IPS DF 4.7 (cell line): ENCODE results near the gene OSBPL5.
A peak's percentile ranks its signal among the peaks of the same experiment; 100 is the strongest.
"Not testable (repeated sequence)": the region's sequence is repeated elsewhere in the genome, so short reads cannot be mapped to it uniquely, and the experiment has no call there.

Experiments
- DNase-seq: peaks from one replicate; pipeline ENCODE4 v3.0.0-alpha.2; 2013; ENCODE audit warnings: low spot score; ENCODE audit errors: extremely low read depth

Gene OSBPL5

DNA sequence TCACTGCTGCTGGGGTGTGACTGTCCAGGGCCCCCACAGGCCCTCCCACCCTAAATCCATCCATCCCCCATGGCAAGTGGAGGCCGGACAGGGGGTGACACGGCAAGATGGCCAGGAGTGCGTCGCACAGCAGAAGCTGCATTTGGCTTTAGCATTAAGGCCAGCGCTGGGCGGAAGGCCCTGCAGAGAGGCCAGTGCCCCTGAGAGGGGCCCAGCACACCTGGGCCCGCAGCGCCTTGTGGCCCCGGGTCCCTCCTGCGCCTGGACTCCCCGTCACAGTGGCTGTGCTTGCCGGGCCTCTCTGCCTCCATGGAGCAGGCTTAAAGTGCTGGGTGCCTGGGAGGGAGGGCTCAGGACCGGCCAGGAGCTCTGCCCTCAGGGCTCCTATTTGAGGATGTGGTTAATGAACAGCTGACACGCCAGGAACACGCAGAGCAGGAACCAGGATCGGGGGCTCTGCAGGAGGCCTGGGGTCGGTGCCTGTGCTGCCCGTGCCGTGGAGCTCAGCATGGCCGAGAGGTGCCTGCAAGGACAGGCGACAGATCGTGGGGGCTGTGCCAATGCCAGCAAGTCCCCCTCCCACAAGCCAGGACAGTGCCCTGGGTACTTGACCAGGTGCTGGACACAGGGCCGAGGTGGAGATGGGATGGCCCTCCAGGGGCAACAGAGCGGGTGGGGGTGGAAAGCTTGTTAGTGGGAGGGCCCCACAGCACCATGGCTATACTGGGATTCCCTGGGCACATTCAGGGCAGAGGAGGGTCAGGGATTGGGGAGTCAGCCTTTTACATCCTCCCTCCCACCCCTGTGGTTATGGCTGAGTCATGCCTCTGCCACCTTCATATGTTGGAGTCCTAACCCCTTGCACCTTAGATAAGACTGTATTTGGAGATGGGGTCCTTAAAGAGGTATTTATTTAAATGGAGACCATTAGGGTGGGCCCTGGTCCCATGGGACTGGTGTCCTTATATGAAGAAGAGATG, 77.0 kb downstream of the OSBPL5 start:
- DNase-seq: no peak

DNA sequence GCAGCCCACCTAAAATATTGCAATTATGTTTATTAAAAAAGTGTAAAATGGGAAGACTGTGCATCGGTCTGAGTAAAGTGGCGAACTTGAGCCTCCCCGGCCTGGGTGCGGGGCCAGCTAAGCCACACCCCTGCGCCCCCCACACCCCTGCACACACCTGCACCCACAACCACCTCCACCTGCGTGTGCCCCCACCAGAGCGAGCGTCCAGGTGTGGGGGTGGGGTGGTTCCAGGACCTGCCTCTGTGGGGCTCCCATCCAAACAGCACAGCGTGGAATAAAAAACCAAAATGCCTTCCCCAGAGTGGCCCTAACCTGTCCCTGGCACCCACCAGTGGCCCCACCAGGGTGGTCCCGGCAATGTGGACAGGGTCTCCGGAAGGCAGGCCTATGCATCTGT, 77.7 kb downstream of the OSBPL5 start:
- DNase-seq: no peak

DNA sequence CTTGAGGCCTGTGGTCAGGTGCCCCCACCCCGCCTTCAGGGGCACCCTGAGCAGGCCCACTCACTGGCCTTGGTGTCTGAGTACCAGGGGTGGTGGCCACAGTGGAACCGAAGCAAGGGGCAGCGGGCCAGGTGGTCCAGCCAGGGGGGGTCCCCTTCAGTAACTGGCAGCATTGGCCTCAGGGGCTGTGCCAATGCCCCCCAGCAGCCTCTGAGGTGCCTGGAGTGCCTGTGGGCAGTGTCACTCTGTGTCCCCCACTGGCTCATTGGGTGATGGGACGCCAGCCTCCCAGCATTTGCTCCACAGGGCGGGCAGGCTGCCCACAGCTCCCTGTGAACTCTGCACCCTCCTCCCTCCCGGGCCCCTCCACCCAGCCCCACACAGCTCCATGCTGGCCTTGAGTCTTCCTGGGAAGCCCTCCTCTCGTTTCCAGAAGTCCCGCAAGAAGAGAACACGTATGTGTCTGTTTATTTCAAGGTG, 78.4 kb downstream of the OSBPL5 start:
- DNase-seq: no peak

DNA sequence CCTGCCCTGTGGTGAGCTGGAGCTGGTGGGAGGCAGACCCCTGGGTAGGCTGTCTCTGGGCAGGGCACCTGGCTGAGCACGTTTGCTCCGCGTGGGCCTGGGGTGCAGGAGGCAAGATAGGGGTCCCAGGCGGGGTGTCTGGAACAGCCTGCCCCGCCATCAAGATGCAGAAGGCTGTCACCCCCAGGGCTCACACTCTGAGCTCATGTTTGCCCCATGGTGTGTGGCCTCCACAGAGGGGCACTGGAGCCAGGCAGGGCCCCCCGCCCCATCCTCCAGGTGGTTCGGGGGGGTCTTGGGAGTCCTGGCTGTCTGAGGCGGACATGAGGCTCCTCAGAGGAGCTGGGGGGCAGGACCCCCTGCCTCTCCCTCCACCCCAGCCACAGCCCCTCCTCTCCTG, 79.0 kb downstream of the OSBPL5 start:
- no peak for DNase-seq

DNA sequence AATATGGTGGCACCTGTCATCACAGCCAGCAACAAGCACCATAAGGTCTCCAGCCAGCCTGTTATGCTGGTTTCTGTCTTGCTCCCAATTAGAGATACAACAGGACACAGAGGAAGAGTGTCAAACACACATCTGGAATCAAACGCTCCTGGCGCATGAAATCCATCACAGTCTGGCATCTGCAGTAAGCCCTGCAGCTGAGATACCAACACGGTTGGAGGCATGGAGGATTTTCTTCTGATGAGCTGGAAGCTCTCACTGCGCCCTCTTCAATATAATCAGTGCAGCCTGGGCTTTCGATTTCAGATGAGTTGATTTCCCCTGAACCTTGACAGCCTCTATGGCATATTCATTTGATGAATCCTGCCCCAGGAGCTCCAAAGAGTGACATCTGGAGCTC, 80.1 kb downstream of the OSBPL5 start:
- no peak for DNase-seq

DNA sequence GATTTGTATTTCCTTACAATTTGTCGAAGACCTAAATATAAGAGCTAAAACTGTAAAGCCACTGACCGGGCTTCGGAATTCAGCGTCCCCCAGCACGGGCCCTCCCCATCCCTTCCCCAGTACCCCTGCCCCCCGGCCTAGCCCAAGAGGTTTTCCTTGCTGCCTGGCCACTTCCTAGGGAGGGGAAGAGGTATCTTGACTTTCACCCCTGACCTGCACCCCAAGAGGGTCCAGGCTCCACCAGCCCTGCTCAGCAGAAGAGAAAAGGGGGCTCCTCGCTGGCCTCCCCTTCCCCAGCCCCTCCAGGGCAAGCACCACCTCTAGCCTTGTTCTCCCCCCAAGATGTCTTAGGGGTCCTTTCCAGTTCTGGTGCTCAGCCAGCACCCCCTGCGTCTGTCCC, 81.8 kb downstream of the OSBPL5 start:
- DNase-seq: no peak

DNA sequence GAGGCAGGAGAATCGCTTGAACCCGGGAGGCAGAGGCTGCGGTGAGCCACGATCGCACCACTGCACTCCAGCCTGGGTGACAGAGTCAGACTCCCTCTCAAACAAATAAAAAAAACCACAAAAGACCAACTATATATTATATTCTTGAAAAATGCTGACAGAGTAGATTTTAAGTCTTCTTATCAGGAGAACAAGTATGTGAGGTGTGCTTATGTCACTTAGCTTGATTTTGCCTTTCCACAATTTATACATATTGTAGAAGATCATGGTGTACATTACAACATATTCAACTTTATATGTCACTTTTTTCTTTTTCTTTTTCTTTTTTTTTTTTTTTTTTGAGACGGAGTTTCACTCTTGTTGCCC, 83.7 kb downstream of the OSBPL5 start:
- DNase-seq: no peak

DNA sequence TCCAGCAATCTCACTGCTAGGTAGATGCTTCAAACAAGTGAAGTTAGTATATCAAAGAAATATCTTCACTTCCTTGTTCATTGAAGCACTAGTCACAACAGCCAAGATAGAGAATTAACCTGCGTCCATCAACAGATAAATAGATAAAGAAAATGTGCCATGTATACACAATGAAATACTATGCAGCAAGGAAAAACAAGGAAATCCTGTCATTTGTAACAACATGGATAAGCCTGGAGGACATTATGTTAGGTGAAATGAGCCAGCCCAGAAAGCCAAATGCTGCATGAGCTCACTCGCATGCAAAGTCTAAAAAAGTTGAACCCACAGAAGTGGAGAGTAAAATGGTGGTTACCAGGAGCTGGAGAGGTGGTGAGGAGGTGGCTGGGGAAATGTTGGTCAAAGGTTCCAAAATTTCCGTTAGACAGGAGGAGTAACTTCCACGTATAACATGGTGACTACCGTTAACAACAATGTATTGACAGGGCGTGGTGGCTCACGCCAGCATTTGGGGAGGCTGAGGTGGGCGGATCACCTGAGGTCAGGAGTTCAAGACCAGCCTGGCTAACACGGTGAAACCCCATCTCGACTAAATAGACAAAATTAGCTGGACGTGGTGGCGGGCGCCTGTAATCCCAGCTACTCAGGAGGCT, 84.3 kb downstream of the OSBPL5 start:
- no peak for DNase-seq

DNA sequence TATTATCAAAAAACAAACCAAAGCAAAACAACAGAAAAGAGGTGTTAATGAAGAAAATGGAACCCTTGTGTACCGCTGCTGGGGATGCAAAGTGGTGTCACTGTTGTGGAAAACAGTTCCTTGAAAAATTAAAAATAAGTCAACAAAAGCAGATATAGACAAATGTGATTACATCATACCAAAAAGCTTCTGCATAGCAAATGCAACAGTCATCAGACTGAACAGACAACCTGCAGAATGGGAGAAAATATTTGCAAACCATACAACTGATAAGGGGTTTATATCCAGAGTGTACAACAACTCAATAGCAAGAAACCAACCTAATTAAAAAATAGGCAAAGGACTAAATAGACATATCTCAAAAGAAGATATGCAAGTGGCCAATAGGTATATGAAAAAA, 85.0 kb downstream of the OSBPL5 start:
- no peak for DNase-seq

DNA sequence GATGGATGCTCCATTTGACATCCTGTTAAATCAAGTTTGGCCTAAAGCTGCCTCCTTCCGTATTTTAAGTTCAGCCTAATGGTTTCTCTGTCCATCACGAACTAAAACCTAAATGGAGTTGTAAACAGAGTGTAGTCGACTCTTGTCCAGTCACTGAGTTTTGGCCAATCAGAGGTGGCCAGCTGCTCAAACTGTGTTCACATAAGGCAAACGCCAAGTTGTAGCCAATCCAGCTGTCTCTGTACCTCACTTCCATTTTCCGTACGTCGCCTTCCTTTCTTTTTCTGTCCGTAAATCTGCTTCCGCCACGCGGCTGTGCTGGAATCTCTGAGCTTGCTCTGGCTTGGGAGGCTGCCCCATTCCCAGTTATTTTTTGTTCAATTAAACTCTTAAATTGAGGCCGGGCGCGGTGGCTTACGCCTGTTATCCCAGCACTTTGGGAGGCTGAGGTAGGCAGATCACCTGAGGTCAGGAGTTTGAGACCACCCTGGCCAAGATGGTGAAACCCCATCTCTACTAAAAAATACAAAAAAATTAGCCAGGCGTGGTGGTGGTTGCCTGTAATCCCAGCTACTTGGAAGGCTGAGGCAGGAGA, 87.2 kb downstream of the OSBPL5 start:
- DNase-seq: no peak

DNA sequence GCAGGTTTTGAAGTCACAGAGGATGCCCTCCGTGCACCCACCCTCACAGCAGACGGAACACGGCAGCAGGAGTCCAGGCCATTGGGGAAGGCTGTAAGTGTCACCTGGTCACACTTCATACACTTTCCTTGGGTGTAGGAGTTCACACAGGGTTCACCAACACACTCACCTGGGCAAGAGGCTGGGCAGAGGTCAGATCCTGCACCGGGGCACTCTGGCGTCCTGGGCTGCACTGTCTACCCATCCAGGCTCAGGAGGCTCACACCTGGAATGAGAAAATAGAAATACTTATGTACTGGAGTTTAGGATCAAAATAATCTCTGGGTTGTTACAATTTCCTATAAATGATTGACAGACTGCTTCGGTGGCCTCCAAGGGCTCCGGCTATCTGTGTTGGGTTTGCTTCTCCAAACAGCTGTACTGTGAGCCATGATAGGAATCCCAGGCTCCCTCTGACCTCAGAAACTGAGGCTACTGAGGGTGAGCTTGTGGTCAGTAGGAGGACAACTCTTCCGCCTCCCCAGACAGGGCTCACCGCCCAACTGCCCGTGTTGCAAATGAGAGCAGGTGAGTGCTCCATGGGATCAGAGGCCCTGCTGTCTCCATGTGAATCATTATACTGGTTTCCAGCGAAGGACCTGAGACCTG, 87.8 kb downstream of the OSBPL5 start:
- DNase-seq: no peak

DNA sequence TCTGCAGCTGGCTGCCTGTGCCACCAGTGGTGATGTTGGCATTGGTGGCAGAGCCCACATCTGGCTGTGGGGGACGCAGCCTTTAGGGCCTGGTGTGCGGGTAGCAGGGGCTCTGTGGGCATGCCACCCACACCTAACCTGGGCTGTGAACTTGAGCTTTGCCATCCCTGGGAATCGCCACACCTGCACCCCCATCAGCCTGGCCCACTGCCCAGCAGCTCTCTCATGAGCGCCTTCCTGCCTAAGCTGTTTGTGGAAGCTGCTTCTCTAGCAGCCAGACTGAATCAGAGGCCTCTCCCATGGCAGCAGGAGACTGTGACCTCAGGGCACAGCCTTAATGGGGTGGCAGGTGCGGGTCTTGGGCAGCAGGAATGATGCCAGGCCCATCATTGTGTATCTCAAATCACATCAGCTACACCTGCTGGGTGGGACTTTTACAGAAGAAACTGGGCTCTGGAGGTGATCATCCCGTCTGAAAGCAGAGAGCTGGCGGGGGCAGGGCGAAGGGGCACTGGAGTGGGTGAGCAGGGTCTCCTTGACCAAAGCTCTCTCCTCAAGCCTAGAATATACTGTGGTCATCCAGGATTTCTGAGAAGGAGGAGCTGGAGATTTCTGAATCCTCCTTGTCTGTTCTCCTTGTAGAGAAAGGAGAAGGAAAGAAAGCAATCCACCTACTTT, 90.1 kb downstream of the OSBPL5 start:
- DNase-seq: no peak

DNA sequence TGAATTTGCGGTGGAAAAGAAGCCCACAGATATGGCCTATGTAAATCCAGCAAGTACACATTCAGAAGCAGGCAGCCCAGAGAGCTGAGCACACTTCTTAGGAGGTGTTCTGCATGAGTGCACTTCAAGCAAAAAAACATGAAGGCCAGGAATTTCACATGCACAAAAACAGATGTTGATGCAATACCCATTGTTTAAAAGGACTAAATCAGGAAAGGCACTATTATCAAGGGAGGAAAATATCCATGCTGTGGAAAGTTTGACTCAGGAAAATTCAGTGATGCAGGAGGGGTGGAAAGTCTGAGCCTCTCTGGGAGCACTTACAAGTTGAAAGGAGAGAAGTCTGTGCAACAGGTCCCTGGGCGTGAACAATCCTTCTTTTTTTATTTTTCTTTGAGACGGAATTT, 92.1 kb downstream of the OSBPL5 start:
- no peak for DNase-seq

DNA sequence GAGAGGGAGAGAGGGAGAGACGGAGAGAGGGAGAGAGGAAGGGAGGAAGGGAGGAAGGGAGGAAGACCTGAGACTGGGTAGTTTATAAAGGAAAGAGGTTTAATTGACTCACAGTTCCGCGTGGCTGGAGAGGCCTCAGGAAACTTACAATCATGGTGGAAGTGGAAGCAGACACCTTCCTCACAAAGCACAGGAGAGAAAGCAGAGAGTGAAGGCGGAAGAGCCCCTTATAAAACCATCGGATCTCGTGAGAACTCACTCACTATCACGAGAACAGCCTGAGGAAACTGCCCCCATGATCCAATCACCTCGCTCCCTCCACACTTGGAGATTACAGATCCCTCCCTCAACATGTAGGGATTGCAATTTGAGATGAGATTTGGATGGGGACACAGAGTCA, 95.7 kb downstream of the OSBPL5 start:
- DNase-seq: no peak

DNA sequence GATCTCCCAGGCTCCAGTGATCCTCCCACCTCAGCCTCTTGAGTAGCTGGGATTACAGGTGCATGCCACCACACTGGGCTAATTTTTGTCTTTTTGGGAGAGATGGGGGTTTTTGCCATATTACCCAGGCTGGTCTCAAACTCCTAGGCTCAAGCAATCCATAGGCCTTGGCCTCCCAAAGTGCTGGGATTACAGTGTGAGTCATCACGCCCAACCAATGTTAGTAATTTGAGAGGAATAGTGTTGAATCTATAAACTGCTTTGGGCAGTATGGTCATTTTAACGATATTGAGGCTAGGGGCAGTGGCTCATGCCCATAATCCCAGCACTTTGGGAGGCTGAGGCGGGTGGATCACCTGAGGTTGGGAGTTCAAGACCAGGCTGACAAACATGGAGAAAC, 98.8 kb downstream of the OSBPL5 start:
- DNase-seq: not testable (repeated sequence)

DNA sequence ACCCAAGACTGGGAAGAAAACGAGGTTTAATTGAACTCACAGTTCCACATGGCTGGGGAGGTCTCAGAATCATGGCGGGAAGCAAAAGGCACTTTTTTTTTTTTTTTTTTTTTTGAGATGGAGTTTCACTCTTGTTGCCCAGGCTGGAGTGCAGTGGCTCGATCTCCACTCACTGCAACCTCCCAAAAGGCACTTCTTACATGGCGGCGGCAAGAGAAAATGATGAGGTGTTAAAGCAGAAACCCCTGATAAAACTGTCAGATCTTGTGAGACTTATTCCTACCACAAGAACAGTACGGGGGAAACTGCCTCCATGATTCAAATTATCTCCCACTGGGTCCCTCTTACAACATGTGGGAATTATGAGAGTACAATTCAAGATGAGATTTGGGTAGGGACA, 100.4 kb downstream of the OSBPL5 start:
- DNase-seq: not testable (repeated sequence)

DNA sequence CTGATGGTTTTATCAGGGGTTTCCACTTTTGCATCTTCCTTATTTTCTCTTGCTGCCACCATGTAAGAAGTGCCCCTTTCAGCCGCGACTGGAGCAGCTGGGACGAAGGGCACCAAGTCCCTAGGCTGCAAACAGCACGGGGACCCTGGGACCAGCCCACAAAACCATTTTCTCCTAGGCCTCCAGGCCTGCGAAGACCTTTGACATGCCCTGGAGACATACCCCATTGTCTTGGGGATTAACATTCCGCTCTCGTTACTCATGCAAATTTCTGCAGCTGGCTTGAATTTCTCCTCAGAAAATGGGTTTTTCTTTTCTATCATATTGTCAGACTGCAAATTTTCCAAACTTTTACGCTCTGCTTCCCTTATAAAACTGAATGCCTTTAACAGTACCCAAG, 101.2 kb downstream of the OSBPL5 start:
- DNase-seq: not testable (repeated sequence)

DNA sequence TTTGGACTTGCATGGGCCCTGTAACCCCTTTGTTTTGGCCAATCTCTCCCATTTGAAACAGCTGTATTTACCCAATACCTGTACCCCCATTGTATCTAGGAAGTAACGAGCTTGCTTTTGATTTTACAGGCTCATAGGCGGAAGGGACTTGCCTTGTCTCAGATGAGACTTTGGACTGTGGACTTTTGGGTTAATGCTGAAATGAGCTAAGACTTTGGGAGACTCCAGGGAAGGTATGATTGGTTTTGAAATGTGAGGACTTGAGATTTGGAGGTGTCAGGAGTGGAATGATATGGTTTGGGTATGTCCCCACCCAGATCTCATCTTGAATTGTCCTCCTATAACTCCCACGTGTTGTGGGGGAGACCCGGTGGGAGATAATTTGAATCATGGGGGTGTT, 101.7 kb downstream of the OSBPL5 start:
- not testable (repeated sequence) for DNase-seq

DNA sequence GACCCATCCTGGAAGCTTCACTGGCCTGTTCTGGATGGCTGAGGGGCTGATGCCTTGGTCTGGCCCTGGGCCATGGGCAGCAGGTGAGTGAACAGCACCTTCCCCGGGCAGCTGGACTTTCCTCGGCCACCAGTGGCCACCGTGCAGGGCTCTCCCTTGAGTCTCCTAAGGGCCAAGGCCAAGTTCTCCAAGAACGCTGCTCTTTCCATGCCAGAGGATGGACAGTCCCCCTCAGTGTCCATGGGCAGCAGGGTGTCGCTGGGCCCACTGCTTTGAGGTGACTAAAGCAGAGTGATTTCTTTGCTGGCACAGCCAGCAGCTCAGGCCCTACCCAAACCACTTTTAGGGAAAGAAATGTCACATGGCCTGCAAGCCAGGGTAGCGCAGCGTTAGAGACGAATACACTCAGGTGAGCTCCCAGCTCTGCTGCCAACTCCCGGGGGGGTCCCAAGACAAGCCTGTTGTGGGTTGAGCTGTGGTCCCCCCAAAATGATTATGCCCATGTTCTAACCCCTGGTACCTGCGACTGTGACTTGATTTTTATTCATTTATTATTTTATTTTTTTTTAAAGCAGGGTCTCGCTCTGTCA, 104.6 kb downstream of the OSBPL5 start:
- no peak for DNase-seq

DNA sequence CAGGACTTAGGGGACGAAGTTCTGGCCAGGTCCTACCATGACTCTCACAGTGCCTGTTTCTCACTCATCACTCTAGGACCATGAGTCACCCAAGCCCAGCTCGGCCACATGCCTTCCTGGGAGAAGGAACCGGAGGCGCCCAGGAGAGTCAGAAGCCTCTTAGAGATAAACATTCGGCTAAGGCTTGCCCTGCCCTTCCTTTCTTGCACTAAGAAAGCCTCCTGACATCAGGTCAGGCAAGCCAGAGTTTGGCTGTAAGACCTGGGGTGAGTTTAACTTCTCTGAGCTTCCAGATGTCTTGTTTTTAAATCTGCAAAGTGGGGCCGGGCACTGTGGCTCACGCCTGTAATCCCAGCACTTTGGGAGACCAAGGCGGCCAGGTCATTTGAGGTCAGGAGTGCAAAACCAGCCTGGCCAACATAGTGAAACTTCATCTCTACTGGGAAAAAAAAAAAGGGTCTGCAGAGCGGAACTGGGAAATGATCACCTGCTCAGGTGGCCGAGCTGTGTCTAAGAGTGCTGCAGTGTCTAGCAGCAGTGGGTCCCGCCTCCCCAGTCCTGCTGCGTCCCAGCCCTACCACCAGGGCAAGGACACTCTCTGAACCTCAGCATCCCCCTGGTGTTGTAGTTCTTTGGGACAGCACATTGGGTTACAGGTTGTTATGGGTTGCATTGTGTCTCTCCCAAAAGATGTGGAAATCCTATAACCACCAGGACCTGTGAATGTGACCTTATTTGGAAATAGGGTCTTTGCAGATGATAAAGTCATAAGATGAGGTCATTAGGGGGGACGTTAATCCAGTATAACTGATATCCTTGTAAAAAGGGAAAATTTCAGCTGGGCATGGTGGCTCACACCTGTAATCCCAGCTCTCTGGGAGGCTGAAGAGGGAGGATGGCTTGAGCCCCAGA, 106.1 kb downstream of the OSBPL5 start:
- DNase-seq: peak; percentile 22
